Smooth muscle cell of the brain vasculature (primary cell): ENCODE measurements around the gene NUDT22.

Experiments
- DNase-seq: peaks from one replicate; pipeline ENCODE4 v3.0.0-alpha.2; 2012; ENCODE audit warnings: low read depth, low spot score

NUDT22 gene, protein sequence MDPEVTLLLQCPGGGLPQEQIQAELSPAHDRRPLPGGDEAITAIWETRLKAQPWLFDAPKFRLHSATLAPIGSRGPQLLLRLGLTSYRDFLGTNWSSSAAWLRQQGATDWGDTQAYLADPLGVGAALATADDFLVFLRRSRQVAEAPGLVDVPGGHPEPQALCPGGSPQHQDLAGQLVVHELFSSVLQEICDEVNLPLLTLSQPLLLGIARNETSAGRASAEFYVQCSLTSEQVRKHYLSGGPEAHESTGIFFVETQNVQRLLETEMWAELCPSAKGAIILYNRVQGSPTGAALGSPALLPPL

DNA sequence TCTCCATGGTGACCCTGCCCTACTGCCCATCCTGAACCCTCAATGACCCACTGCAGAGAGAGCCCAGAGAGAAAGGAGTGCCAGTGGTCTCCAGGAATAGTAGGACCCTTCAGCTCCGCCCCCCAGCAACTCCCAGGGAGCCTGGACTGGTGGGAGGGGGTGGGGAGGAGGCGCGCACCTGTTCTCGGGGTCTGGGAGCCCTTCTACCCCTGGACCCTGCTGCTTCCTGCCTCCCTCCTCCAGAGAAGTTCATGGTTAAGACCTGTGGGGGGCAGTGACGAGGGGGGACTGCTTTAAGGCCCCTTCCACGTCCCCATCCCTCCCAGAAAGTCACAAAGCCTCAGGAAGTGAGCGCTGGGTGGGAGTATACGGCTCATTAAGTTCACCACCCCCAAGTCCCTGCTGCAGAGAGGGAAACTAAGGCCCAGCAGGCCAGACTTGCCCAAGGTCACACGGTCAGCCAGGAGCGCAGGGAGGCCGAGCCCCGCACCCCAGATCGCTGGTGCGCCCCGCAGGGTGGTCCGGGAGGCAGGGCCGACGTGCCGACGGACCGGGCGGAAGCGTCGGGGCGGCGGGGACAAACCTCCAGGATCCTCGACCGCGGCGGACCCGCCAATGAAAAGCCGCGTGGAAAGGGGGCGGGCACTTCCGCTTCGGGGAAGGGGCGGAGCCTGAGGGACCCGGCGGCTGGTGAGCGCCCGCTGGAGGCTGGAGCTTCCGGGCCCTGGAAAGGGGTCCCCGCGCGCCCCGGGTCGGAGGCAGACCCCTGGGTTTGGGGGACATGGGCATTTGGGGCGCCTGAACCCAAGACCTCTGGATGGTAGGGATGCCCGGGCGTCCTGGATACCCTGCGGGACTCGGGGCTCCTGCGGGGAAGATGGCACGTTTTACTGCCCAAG lies at the start of gene NUDT22, which contains the start of gene TRPT1:
Gene NUDT22 (plus strand): TSS at position 667 of the 899 bp plus-strand sequence. CDS start 379 bp downstream, outside the sequence.
Gene TRPT1 (minus strand): TSS at position 579 of the 899 bp plus-strand sequence. CDS start 326 bp downstream, at position 253.
- DNase-seq: peak; percentile 46

DNA sequence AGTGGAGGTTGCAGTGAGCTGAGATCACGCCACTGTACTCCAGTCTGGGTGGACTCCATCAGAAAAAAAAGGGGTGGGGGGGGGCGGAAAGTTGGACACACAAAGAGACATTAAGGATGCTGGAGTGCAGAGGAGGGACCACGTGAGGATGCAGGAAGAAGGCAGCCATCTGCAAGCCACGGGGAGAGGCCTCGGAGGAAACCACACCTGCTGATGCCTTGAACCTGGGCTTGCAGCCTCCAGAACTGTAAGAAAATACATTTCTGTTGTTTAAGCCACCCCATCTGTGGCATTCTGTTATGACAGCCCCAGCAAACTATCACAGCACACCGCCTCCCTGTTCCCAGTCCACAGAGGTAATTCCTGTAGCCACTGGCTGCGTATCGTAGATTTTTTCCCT lies 49.3 kb upstream of the NUDT22 start:
- DNase-seq: no peak

DNA sequence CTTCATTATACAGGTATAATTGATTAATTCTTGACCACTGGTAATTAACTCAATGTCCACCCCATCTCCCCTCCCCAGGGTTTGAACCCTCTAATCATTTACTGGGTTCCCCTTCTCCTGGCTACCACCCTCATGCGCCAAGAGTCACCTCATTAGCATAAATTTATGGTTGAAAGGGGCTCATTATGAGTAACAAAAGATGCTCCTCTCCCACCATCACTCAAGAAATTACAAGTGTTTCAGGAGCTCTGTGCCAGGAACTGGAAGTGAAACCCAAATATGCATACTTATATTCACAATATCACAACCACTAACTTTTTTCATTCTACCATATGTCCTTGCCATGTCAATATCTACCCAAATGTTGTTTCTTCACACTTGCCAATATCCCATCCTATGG lies 47.9 kb upstream of the NUDT22 start:
- no peak for DNase-seq

DNA sequence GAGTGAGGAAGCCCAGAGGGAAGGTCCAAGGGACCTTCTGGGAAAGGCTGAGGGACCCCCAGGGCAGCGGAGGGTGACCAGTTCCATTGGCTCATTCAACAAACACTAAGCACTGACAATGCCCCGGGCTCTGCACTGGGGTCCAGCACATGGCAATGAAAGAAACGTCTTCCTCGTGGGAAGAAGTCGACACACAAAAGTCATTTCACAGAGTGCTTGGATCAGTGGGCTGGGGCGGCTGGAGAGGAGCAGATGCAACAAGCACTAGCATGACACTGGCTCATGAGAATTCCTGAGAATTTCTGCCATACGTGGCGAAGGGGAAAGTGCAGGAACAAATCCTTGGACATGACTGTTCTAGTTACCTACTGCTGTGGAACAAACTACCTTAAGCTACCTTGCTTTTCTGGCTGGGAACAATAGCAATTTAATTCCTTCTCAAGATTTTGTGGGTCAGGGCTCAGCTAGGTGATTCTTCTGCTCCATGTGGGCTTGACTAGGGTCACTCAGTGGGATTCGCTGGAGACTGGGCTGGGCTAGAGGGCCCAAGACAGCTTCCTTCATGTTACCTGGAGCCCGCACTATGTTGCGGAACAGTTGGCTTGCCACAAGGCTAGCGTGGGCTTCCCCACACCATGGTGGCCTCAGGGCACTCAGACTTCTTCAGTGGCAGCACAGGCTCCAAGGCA lies 47.0 kb upstream of the NUDT22 start:
- no peak for DNase-seq

DNA sequence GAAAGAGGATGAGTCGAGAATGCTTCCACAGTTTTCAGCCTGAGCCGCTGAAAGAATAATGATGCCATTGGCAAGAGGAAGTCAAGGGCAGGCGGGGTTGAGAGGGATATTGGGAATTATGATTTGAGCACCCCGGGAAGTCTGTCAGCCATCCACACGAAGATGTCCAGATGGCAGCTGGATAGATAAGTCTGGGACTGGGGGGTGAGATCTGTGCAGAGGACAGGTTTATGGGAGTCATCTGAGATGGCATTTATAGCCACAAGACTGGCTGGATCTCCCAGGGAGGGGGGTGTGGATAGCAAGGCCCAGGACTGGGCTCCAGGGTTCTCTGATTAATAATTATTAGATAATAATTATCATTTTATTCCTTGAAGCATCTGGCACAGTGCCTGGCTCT lies 45.2 kb upstream of the NUDT22 start:
- DNase-seq: no peak

DNA sequence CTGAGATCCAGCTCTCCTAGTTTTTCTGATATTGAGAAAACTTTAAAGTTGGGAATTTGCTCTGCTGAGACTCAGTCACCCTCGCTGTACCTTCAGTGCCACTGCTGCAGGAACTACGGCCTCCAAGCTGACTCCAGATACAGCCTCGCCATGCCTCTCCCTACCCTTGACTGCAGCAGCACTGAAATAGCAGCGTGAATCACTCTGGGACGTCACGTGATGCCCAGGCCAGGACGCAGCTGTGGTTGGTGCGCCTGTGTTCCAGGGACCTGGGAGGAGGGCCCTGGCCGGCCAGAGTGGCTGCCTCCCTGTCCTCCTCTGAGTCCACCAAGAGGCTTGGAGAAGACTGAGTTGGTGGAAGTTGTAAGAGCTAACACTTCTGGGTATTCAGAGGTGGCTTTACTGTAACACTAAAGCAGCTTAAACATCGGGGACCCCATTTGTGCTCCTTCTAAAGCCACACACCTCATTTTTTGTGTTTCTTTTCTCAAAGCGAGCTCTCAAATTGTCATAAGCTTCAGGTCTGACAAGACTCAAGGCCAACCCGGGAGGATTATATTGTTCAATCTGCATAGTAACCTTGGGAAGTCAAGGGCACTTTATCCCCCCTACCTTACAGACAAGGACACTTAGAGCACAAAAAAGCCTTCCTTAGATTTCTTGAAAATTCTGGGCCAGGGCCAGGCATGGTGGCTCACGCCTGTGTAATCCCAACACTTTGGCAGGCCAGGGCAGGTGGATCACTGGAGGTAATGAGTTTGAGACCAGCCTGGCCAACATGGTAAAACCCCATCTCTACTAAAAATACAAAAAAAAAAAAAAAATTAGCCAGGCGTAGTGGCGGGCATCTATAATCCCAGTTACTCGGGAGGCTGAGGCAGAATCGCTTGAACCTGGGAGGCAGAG lies 44.3 kb upstream of the NUDT22 start:
- DNase-seq: peak; percentile 65

DNA sequence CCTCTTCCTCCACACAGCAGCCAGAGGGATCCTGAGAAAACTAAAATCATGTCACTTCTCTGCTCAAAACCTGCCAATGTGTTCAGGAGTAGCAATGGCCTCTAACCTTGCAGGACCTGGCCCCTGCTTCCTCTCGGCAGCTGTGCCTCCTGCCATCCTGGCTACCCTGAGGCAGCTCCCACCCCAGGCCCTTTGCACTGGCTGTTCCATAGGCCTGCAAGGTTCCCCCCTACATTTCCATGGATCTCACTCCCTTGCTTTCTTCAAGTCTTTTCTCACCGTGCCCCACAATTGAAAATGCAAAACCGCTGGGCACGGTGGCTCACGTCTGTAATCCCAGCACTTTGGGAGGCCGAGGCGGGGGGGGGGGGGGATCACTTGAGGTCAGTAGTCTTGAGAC lies 42.2 kb upstream of the NUDT22 start:
- no peak for DNase-seq

DNA sequence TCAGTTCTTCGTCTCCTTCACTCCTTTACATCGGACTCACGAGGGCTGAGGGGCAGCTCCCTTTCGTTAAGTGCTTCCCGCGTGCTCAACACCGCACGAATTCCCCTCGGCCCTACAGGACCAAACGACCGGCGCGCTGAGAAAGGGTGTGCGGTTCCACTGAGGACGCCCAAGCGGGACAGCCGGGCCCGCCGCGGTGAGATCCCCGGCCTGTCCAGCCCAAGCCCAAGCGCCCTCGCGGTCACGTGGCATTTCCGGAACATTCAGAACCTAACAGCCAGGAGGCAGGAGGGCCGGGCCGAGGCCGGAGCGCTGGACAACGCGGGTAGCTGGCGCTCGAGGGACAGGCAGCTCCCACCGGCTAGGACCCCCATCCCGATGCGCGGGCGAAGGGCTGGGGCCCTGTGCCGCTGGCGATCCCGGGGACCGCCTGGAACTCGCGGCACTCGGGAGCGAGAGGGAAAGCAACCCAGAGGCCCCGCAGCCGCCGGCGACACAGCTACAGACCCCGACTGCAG lies 40.8 kb upstream of the NUDT22 start:
- DNase-seq: peak; percentile 59

DNA sequence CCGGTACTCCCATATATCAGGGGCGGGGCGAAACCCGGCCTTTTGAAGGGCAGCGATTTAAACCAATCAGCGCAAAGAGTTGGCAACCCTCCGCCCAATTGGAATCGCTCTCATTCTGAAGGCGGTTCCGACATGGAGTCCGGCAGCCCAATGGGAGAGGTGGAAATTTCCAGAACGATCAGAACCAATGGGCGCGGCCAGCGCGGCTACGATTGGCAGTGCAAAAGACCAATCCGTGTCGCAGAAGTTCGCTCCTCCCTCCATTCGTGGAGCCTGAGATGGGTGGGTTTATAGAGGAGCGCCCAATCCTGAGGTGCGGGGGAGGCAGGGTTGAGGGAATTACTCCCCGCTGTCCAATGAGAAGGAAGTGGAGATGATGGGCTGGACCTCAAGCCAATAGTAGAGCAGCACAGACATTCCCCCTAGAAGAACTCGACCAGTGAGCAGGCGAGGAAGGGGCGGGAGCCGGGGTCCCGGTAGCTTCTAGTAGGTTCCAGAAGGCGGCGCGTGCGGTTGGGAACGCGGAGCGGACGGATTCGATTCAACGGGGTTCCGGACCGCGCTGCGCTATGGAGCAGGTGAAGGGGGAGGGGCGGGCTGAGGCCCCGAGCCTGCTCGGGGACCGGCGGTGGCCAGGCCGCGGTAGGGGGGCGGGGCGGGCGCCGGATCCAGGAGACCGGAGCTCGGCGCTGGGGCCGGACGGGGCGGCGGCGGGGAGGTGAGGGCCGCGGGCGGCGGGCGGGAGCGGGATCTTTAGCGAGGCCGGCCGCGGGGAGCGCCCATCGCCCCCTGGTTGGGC lies 40.2 kb upstream of the NUDT22 start, which contains the start of gene STIP1:
Gene STIP1 (plus strand): TSS at position 479 of the 799 bp plus-strand sequence. CDS start 91 bp downstream, at position 570.
- peak; percentile 100 for DNase-seq

DNA sequence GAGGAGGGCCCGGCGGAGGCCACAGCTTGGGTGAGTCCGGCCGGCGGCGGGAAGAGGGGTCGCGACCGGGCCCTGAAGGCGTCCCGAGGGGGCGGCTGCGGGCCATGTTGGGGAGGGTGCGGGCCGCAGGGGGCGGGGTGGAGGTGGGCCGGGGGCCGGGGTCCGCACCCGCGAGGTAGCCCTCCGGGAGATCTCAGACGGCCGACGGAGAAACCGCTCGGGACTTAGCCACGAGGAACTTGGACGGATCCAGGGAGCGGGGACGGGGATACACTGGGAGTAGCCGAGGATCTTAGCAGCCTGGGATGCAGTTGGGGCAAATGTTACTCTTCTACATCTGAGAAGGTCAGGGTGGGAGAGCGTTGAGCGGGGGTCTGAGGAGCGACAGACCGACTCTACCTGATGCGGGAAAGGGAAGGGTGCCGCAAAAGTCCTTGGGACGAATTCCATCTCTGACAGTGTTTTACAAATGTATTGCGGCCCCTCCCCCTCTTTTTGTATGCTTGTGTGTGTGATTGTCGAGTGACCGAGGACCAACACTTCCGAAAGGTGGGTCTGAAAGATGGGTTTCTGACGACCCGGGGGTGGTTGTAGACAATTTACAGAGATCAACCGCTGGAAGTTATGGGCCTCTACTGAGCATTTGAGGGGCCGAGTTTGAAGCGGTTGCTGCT lies 39.4 kb upstream of the NUDT22 start:
- no peak for DNase-seq

DNA sequence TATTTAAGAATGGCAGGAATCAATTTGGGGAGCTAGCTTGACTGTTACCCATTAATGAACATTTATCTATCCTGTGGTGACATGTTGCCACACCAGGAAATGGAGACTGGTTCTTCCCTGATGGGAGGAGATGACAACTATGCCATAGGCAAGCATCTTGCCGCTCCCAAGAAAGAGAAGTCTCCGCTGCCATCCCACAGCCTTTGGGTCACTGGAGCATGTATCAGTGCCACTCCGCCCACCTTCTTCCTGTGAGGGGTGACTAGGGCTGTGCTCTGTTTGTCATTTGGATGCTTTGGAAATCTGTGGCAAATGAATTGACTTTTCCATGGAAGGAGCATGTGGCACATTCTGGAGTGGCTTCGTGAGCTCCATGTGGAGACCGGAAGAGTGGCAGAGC lies 33.6 kb upstream of the NUDT22 start:
- DNase-seq: no peak

DNA sequence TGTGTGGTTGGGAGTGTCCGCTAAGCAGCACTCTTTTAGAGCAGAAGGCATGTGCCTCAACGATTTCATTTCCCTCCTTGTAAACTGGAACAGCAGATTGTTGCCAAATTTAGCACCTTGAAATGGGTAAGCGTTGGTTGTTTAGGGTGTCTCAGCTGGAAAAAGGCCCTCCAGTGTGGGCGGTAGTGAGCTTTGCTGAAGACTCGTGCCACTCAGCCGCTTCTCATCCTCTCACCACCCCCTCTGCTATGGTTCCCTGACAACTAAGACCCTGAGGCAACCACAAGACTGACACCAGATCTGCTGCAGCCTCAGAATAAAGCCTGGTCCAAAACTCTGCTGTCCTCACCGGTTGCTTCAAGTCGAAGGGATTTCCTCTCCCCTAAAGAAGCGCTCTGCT lies 29.4 kb upstream of the NUDT22 start:
- no peak for DNase-seq

DNA sequence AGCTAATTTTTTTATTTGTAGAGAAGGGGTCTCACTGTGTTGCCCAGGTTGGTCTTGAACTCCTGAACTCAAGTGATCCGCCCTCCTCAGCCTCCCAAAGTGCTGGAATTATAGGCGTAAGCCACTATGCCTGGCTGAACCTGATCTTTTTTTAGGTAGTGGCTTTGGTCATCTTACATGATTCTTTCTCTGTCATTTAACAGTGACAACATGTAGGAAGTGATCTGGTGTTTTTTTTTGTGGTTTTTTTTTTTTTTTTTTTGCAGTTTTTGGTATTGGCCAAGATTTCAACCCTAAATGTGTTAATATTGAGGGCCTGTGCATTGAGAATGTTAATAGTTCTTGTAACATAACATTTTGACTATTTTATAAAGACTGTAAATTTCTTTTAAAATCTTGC lies 27.6 kb upstream of the NUDT22 start:
- DNase-seq: no peak

DNA sequence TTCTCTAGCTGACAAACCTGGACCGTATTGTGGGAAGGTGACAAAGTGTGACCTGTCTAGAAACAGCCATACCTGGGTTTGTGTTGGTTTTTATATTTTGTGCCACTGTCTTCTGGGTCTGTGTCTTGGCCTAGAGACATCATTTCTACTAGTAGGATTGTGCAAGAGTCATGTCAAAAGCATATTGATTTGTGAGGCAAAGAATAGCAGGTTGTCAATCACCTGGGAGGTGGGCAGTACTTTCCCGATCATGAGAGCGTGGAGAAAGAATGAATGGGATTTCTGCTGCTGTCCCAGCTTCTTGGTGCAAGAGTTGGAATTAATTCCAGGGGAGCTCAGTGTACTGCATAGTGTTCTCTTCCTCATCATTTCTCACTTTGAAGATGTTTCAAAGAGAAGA lies 24.5 kb upstream of the NUDT22 start:
- DNase-seq: no peak

DNA sequence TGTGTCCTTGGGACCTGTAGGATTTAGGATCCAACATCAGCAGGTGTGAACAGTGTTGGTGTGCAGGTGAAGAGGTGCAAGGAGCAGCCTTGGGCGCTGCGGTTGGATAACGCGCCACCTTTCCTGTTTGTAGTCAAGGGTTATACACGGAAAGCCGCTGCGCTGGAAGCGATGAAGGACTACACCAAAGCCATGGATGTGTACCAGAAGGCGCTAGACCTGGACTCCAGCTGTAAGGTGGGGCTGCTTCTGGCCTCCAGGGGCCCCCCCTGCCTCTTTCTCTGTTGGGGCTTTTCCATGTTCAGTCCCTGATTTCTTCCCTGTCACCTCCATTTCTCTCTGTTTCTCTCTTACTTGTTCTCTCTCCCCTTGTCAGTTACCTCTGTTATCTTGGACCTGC lies 23.1 kb upstream of the NUDT22 start:
- no peak for DNase-seq

DNA sequence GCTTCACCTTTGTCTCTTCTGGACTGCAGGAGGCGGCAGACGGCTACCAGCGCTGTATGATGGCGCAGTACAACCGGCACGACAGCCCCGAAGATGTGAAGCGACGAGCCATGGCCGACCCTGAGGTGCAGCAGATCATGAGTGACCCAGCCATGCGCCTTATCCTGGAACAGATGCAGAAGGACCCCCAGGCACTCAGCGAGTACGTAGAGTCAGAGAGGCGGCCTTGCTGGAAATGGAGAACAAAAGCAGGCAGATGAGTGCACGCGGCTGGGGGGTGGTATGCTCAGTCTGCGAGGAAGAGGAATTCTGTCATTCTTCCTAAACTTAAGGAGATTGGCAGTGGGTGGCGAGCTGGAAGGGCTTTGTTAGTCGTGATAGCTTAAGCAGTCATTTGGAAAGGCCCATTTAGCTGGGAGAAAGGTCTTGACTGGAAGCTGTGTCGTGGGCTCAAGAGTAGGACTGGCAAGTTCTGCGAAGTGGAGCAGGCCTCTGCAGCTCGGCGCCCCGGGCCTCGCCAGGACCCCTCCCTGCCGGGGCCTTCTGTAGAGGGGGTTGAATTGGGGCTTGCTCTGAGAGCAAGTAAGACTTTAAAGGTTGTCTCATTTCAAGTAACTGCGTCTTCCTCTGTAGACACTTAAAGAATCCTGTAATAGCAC lies 22.5 kb upstream of the NUDT22 start:
- no peak for DNase-seq

DNA sequence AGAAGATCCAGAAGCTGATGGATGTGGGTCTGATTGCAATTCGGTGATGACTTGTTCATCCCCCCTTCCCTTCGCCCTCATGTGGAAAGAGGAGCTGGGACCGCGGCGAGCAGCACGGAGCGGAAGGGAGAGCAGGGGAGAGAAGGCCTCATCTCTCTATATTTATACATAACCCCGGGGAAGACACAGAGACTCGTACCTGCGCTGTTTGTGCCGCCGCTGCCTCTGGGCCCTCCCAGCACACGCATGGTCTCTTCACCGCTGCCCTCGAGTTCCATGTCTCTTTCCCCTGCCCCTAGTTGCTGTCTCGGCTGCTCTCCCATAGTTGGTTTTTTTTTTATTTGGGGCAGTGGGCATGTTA lies 22.0 kb upstream of the NUDT22 start:
- no peak for DNase-seq

DNA sequence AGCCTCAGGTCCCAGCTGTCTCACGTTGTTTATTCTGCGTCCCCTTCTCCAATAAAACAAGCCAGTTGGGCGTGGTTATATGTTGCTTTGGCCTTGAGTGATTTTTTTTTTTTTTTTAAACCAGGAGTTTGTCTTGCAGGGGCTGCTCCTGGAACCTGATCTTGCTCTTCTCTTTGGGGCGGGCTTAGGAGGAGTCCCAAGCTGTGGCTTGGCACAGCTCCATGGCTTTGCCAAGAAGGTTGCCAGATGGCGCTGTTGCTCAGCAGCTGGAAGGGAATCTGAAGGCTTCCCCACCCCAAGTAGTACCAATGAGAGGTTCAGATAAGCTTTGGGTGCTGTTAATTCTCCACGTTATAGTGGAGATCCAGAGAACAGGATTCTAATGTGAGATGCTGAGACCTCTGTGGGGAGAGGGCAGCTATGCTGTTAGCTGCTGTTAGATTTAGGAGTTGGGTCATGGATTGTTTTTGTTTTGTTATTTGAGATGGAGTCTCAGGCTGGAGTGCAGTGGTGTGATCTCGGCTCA lies 21.5 kb upstream of the NUDT22 start:
- DNase-seq: peak; percentile 95
